Liver (tissue), 3 donors: ENCODE results near the gene SERPINB7.

Source experiments
- GABPA ChIP-seq, 2 donors: IDR thresholded peaks in 1 of 2; conservative IDR thresholded peaks in 1 of 2; 2 replicates each; pipeline ENCODE4 v1.6.1; 2016; ENCODE audit warnings: antibody characterized with exemption in 2 of 2, mild to moderate bottlenecking in 1 of 2, moderate library complexity in 1 of 2
- JUND ChIP-seq, 2 donors: IDR thresholded peaks; 2 replicates each; pipeline ENCODE4 v1.6.1; 2016; ENCODE audit warnings: antibody characterized with exemption in 2 of 2
- TF ChIP-seq, protein P1 (sequence below): fragments of 150-350 bp; IDR thresholded peaks from 2 replicates; pipeline ENCODE4 v1.5.1; 2017; ENCODE audit warnings: improper control_type of control experiment, low read depth, low read length; ENCODE audit not compliant: missing input control
- TF ChIP-seq, protein P2 (sequence below): IDR thresholded peaks from 2 replicates; pipeline ENCODE4 v1.6.1; 2016; ENCODE audit warnings: antibody characterized with exemption, mild to moderate bottlenecking
- TF ChIP-seq, protein P3 (sequence below): IDR thresholded peaks from 2 replicates; pipeline ENCODE4 v1.6.1; 2016; ENCODE audit warnings: antibody characterized with exemption
- donor health status: healthy.
- donor health status: healthy.

DNA sequence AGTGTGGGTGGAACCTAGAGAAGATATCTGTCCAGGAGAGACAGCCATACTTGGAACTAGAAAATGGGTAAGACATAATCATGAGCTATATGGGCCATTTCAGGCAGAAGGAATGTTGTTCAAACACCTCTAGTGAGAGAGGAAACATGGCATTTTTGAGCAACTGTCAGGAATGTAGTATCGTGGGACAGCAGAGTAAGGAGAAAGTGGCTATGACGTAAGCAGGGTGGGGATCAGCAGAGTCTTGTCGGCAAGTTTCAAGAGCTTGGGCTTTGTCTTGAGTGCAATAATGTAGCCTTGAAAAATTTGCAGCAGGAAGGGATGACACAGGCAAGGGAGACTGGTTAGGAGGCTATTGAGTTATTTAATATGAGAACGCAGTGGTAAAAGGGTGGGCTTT, 20.4 kb downstream of the SERPINB7 start:
- TF ChIP-seq, protein P1, sequence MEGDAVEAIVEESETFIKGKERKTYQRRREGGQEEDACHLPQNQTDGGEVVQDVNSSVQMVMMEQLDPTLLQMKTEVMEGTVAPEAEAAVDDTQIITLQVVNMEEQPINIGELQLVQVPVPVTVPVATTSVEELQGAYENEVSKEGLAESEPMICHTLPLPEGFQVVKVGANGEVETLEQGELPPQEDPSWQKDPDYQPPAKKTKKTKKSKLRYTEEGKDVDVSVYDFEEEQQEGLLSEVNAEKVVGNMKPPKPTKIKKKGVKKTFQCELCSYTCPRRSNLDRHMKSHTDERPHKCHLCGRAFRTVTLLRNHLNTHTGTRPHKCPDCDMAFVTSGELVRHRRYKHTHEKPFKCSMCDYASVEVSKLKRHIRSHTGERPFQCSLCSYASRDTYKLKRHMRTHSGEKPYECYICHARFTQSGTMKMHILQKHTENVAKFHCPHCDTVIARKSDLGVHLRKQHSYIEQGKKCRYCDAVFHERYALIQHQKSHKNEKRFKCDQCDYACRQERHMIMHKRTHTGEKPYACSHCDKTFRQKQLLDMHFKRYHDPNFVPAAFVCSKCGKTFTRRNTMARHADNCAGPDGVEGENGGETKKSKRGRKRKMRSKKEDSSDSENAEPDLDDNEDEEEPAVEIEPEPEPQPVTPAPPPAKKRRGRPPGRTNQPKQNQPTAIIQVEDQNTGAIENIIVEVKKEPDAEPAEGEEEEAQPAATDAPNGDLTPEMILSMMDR = no peak
- TF ChIP-seq JUND (IDR thresholded peaks at IDR 0.05) = no peak
- TF ChIP-seq, protein P2, sequence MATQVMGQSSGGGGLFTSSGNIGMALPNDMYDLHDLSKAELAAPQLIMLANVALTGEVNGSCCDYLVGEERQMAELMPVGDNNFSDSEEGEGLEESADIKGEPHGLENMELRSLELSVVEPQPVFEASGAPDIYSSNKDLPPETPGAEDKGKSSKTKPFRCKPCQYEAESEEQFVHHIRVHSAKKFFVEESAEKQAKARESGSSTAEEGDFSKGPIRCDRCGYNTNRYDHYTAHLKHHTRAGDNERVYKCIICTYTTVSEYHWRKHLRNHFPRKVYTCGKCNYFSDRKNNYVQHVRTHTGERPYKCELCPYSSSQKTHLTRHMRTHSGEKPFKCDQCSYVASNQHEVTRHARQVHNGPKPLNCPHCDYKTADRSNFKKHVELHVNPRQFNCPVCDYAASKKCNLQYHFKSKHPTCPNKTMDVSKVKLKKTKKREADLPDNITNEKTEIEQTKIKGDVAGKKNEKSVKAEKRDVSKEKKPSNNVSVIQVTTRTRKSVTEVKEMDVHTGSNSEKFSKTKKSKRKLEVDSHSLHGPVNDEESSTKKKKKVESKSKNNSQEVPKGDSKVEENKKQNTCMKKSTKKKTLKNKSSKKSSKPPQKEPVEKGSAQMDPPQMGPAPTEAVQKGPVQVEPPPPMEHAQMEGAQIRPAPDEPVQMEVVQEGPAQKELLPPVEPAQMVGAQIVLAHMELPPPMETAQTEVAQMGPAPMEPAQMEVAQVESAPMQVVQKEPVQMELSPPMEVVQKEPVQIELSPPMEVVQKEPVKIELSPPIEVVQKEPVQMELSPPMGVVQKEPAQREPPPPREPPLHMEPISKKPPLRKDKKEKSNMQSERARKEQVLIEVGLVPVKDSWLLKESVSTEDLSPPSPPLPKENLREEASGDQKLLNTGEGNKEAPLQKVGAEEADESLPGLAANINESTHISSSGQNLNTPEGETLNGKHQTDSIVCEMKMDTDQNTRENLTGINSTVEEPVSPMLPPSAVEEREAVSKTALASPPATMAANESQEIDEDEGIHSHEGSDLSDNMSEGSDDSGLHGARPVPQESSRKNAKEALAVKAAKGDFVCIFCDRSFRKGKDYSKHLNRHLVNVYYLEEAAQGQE = no peak
- no peak for TF ChIP-seq GABPA (IDR thresholded peaks at IDR 0.05 in 1 of 2, conservative IDR thresholded peaks at IDR 0.05 in 1 of 2)
- TF ChIP-seq, protein P3, sequence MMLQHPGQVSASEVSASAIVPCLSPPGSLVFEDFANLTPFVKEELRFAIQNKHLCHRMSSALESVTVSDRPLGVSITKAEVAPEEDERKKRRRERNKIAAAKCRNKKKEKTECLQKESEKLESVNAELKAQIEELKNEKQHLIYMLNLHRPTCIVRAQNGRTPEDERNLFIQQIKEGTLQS = no peak
